Calu3 (cell line): ENCODE measurements around the gene PILRB. TPM values are rescaled to one million over a fixed set of nuclear protein-coding genes. Genes with fewer than 3 reads are reported as not detected.

Experiments used
- BruUV-seq: library from RNA; stranded (reverse); fragments of 400-500 nt; replicated peaks from 2 replicates; lab custom pipeline; 2021; lab: Mats Ljungman, UMichigan
- CTCF ChIA-PET: fragments of 300-600 bp; sonication (Branson Sonifier 250); formaldehyde crosslinking; loops from one replicate; lab custom pipeline; 2022; ENCODE audit warnings: antibody characterized with exemption; lab: Charles Lee
- DNase-seq: peaks from one replicate; pipeline ENCODE4 v3.0.0; 2022
- H3K27ac Mint-ChIP-seq: one replicate; pipeline ENCODE4 v1.8.0; 2022; ENCODE audit warnings: mixed read lengths; ENCODE audit not compliant: unreplicated experiment
- H3K27me3 Mint-ChIP-seq: one replicate; pipeline ENCODE4 v1.8.0; 2022; ENCODE audit warnings: mixed read lengths; ENCODE audit not compliant: unreplicated experiment
- H3K36me3 Mint-ChIP-seq: one replicate; pipeline ENCODE4 v1.8.0; 2022; ENCODE audit warnings: mild to moderate bottlenecking, moderate library complexity, mixed read lengths; ENCODE audit not compliant: insufficient read depth, unreplicated experiment
- H3K4me1 Mint-ChIP-seq: one replicate; pipeline ENCODE4 v1.8.0; 2022; ENCODE audit warnings: mild to moderate bottlenecking, low read depth, mixed read lengths; ENCODE audit not compliant: unreplicated experiment
- H3K4me3 Mint-ChIP-seq: one replicate; pipeline ENCODE4 v1.8.0; 2022; ENCODE audit warnings: mild to moderate bottlenecking, low read depth, moderate library complexity, mixed read lengths; ENCODE audit not compliant: unreplicated experiment
- H3K9me3 Mint-ChIP-seq: one replicate; pipeline ENCODE4 v1.8.0; 2022; ENCODE audit warnings: low read depth, mixed read lengths; ENCODE audit not compliant: unreplicated experiment
- intact Hi-C: fragments of 100-400 bp; cut with micrococcal nuclease; formaldehyde crosslinking; loops from one replicate; pipeline ENCODE4 v1.10.0; 2022; ENCODE audit not compliant: unreplicated experiment
- total RNA-seq: library from RNA; stranded (reverse); gene quantifications from 2 replicates; pipeline ENCODE4 v1.2.3, GENCODE V29; 2022
- TF ChIP-seq, protein P1 (sequence below): fragments of 200-600 bp; IDR thresholded peaks from one replicate; pipeline ENCODE4 v1.8.0; 2022; ENCODE audit warnings: antibody characterized with exemption; ENCODE audit not compliant: unreplicated experiment

The PILRB gene
- total RNA-seq, 1 experiment from 2014 or later: 40.0 TPM

- DNase-seq: no peak
- TF ChIP-seq, protein P1, sequence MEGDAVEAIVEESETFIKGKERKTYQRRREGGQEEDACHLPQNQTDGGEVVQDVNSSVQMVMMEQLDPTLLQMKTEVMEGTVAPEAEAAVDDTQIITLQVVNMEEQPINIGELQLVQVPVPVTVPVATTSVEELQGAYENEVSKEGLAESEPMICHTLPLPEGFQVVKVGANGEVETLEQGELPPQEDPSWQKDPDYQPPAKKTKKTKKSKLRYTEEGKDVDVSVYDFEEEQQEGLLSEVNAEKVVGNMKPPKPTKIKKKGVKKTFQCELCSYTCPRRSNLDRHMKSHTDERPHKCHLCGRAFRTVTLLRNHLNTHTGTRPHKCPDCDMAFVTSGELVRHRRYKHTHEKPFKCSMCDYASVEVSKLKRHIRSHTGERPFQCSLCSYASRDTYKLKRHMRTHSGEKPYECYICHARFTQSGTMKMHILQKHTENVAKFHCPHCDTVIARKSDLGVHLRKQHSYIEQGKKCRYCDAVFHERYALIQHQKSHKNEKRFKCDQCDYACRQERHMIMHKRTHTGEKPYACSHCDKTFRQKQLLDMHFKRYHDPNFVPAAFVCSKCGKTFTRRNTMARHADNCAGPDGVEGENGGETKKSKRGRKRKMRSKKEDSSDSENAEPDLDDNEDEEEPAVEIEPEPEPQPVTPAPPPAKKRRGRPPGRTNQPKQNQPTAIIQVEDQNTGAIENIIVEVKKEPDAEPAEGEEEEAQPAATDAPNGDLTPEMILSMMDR: no peak
- Mint-ChIP-seq H3K9me3 (no peaks in the 10 kb centered on the region), H3K4me1 (no peaks in the 10 kb centered on the region), H3K4me3 (no peak overlapping the region), H3K36me3 (peaks cover 19% of the 10 kb centered on the region), H3K27ac (no peak overlapping the region), H3K27me3 (no peaks in the 10 kb centered on the region)
- intact Hi-C loops: no loop called here
- BruUV-seq: no TSS peak
- CTCF ChIA-PET: no interaction called here
Measured at GRCh38 chr7:100353685-100354330, 4.1 kb upstream of the PILRB start.

- Mint-ChIP-seq H3K4me1 (no peaks in the 10 kb centered on the region), H3K9me3 (no peaks in the 10 kb centered on the region)
- CTCF ChIA-PET: no interaction called here
Measured at GRCh38 chr7:100356416-100357068, 1.4 kb upstream of the PILRB start.

DNA sequence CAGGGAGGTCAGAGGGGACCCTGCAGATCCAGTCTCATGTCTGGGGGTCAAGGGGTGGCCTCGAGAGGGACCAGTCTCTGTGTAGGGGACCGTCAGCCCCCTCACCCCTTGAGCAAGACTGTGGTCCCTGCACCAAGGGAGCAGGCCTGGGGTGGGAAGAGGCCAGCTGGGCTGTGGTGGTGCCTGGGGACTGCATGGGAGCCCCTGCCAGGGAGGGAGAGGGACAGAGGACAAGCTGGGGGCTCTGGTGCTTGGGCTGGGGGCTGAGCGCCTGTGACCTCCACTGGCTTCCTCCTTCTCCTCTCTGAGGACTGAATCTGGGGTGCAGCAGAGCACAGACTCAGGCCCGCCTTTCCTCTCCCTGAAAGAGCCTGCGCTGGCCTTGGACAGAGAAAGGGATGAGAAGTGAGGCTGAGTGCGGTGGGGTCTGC lies 771 bp upstream of the PILRB start:
- no peak overlapping the region for H3K4me3 Mint-ChIP-seq
- H3K36me3 Mint-ChIP-seq: peaks cover 24% of the 10 kb centered on the region
- H3K27me3 Mint-ChIP-seq: no peaks in the 10 kb centered on the region
- no peak overlapping the region for H3K27ac Mint-ChIP-seq
- no peaks in the 10 kb centered on the region for H3K9me3 Mint-ChIP-seq
- intact Hi-C loops: no loop called here
- TF ChIP-seq, protein P1: no peak
- CTCF ChIA-PET: no interaction called here
- BruUV-seq: no TSS peak
- no peak for DNase-seq
- no peaks in the 10 kb centered on the region for H3K4me1 Mint-ChIP-seq

More at GRCh38 chr7:100356416-100357068, 1.4 kb upstream of the PILRB start:
- H3K4me3 Mint-ChIP-seq: no peak overlapping the region
- intact Hi-C loops: no loop called here
- H3K36me3 Mint-ChIP-seq: peaks cover 22% of the 10 kb centered on the region
- no peak for DNase-seq
- no TSS peak for BruUV-seq
- no peak overlapping the region for H3K27ac Mint-ChIP-seq
- TF ChIP-seq, protein P1: no peak
- H3K27me3 Mint-ChIP-seq: no peaks in the 10 kb centered on the region

GRCh38 chr7:100358857-100359212 lies 918 bp downstream of the PILRB start:
- no peaks in the 10 kb centered on the region for H3K27me3 Mint-ChIP-seq

More at GRCh38 chr7:100358857-100359212, 918 bp downstream of the PILRB start:
- no TSS peak for BruUV-seq
- intact Hi-C loops: no loop called here
- no peaks in the 10 kb centered on the region for H3K9me3 Mint-ChIP-seq
- H3K4me1 Mint-ChIP-seq: no peaks in the 10 kb centered on the region
- H3K27ac Mint-ChIP-seq: no peak overlapping the region
- CTCF ChIA-PET: no interaction called here
- no peak overlapping the region for H3K4me3 Mint-ChIP-seq
- TF ChIP-seq, protein P1: no peak
- DNase-seq: no peak
- peaks cover 39% of the 10 kb centered on the region for H3K36me3 Mint-ChIP-seq
